ENCODE measurements around the gene ATP2B2. TPM values are rescaled to one million over a fixed set of nuclear protein-coding genes. Genes with fewer than 3 reads are reported as not detected.

Gene ATP2B2
- total RNA-seq, 1 donor from 2014 or later = not detected

DNA sequence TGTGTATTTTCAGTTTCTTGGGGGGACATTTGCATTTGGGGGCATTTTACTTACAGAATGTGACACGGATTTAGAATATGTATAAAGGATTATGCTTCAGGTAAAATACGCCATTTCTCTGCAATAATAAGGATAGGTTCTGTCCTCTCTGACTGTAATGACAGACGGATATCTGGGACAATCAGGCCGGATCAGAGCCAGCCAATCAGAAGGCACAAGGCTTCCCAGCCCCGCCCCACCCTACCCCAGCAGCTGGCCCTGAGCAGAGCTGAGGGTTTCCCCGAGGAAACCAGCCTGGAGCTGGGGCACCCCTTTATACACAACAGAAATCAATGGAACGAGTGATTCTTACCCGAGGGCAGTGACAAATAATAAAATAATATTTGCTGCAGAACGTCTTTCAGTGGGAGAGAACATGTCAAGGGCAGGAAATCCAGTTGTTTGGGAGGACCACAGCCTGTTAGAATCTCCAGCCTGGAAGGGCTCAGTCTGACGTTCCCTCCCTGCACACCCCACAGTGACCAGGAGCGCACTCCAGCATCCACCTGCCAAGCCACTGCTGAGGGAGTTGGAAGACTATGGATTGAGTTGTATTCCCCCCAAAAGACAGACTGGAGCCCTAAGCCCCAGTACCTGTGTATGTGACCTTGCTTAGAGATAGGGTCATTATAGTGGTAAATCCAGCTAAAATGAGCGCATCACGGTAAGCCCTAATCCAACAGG is 154.2 kb downstream of the ATP2B2 start:
- no peaks in the 10 kb centered on the region for H3K9me3 ChIP-seq (ENCODE audit: low read depth)
- H3K27ac ChIP-seq = no peak overlapping the region
- H3K27me3 Mint-ChIP-seq (ENCODE audit: insufficient read depth, low read depth) = peaks cover 17% of the 10 kb centered on the region
- H3F3A ChIP-seq (ENCODE audit: low read depth) = no peaks in the 10 kb centered on the region
- H3K27me3 ChIP-seq = no peaks in the 10 kb centered on the region
- no peak overlapping the region for H3K4me3 ChIP-seq
- peak; percentile 54 for DNase-seq (ENCODE audit: low spot score)
- no peak overlapping the region for H3K9ac ChIP-seq
- no peak overlapping the region for H3K27ac Mint-ChIP-seq
- H3K36me3 Mint-ChIP-seq = no peaks in the 10 kb centered on the region
- no peak overlapping the region for H3K4me2 ChIP-seq
- no peaks in the 10 kb centered on the region for H3K79me2 ChIP-seq (ENCODE audit: low read depth)
- H3K36me3 ChIP-seq = no peaks in the 10 kb centered on the region
- TF ChIP-seq, protein P1, sequence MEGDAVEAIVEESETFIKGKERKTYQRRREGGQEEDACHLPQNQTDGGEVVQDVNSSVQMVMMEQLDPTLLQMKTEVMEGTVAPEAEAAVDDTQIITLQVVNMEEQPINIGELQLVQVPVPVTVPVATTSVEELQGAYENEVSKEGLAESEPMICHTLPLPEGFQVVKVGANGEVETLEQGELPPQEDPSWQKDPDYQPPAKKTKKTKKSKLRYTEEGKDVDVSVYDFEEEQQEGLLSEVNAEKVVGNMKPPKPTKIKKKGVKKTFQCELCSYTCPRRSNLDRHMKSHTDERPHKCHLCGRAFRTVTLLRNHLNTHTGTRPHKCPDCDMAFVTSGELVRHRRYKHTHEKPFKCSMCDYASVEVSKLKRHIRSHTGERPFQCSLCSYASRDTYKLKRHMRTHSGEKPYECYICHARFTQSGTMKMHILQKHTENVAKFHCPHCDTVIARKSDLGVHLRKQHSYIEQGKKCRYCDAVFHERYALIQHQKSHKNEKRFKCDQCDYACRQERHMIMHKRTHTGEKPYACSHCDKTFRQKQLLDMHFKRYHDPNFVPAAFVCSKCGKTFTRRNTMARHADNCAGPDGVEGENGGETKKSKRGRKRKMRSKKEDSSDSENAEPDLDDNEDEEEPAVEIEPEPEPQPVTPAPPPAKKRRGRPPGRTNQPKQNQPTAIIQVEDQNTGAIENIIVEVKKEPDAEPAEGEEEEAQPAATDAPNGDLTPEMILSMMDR (IDR thresholded peaks at IDR 0.05) = no peak
- TF ChIP-seq EZH2phosphoT487 (IDR thresholded peaks at IDR 0.05) = no peak
- no peak for TF ChIP-seq EZH2 (IDR thresholded peaks at IDR 0.05)
- no peaks in the 10 kb centered on the region for H3K4me1 ChIP-seq
- no peak overlapping the region for H3K4me3 Mint-ChIP-seq
- H4K20me1 ChIP-seq (ENCODE audit: low read depth) = no peaks in the 10 kb centered on the region
- peaks cover 2% of the 10 kb centered on the region for H3K9me3 Mint-ChIP-seq
- peaks cover 11% of the 10 kb centered on the region for H3K4me1 Mint-ChIP-seq
- H2AFZ ChIP-seq (replicated peaks) = no peak overlapping the region

DNA sequence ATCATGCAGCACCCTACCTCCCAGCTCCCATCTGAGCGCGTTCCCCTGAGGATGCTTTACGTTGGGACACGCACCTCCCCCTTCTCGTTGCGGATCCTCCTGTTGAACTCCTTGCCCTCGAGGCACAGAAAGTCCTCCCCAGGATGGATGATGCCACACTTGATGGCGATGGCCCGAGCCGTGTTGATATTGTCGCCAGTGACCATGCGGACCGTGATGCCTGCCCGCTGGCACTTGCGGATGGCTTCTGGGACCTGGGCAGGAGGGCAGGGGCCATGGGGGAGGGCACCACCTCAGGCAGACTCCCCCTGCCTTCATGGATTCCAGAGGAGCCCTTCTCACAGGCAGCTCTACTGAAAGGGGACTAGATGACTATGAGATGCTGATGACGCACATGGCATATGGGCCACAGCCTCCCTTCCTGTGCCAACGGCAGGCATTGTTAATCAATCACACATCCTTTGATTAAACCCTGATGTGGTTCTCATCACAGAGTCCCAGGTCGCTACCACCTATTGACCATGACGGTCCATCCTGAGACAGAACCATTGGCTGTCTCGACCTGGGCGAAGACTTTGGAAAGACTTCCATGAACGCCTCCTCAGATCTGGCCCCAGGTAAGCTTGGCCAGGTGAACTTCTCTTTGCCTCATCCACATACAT is 154.9 kb downstream of the ATP2B2 start:
- no peak overlapping the region for H3K27ac ChIP-seq
- H3F3A ChIP-seq (ENCODE audit: low read depth) = no peaks in the 10 kb centered on the region
- H3K4me1 ChIP-seq = no peaks in the 10 kb centered on the region
- Mint-ChIP-seq H3K9me3 (peaks cover 2% of the 10 kb centered on the region), H3K27me3 (ENCODE audit: insufficient read depth, low read depth) (peaks cover 17% of the 10 kb centered on the region), H3K4me1 (peaks cover 11% of the 10 kb centered on the region), H3K4me3 (no peak overlapping the region), H3K36me3 (no peaks in the 10 kb centered on the region), H3K27ac (no peak overlapping the region)
- TF ChIP-seq, protein P1 (IDR thresholded peaks at IDR 0.05) = no peak
- TF ChIP-seq EZH2 (IDR thresholded peaks at IDR 0.05) (no peak), EZH2phosphoT487 (IDR thresholded peaks at IDR 0.05) (no peak)
- no peaks in the 10 kb centered on the region for H3K36me3 ChIP-seq
- H3K4me3 ChIP-seq = no peak overlapping the region
- no peak overlapping the region for H3K9ac ChIP-seq
- H4K20me1 ChIP-seq (ENCODE audit: low read depth) = no peaks in the 10 kb centered on the region
- H3K9me3 ChIP-seq (ENCODE audit: low read depth) = no peaks in the 10 kb centered on the region
- H3K79me2 ChIP-seq (ENCODE audit: low read depth) = no peaks in the 10 kb centered on the region
- H3K27me3 ChIP-seq = no peaks in the 10 kb centered on the region
- no peak overlapping the region for H3K4me2 ChIP-seq
- H2AFZ ChIP-seq (replicated peaks) = no peak overlapping the region
- no peak for DNase-seq (ENCODE audit: low spot score)

DNA sequence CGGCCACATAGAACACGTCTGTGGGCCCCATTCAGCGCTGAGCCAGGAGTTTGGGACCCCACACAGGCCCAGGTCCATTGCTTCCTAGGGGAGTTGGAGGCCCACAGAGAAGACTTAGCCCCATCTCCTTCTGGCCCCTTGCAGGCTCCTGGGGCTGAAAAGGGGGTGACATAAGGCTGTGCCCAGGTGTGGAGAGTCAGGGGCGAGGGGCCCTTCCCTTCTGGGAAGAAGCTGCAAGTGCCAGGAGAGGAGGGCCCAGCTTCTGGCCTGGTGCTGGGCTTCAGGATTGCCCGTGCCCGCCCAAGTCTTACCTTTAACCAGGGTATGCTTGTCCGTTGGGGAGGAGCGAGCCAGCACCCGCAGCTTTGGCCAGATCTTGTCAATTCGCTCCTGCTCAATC is 155.6 kb downstream of the ATP2B2 start:
- Histone ChIP-seq H2AFZ (replicated peaks) (no peak overlapping the region), H3K4me1 (no peaks in the 10 kb centered on the region), H3K9ac (no peak overlapping the region), H3K9me3 (ENCODE audit: low read depth) (no peaks in the 10 kb centered on the region), H3F3A (ENCODE audit: low read depth) (no peaks in the 10 kb centered on the region), H3K79me2 (ENCODE audit: low read depth) (no peaks in the 10 kb centered on the region), H3K4me2 (no peak overlapping the region), H3K27ac (no peak overlapping the region), H3K27me3 (no peaks in the 10 kb centered on the region), H3K4me3 (no peak overlapping the region), H4K20me1 (ENCODE audit: low read depth) (no peaks in the 10 kb centered on the region), H3K36me3 (no peaks in the 10 kb centered on the region)
- DNase-seq (ENCODE audit: low spot score) = no peak
- Mint-ChIP-seq H3K27me3 (ENCODE audit: insufficient read depth, low read depth) (peaks cover 19% of the 10 kb centered on the region), H3K9me3 (peaks cover 2% of the 10 kb centered on the region), H3K4me3 (no peak overlapping the region), H3K36me3 (no peaks in the 10 kb centered on the region), H3K4me1 (peaks cover 11% of the 10 kb centered on the region), H3K27ac (no peak overlapping the region)
- TF ChIP-seq EZH2phosphoT487 (IDR thresholded peaks at IDR 0.05) (no peak), EZH2 (IDR thresholded peaks at IDR 0.05) (no peak)
- TF ChIP-seq, protein P1 (IDR thresholded peaks at IDR 0.05) = no peak
